IPS-20b (cell line): ENCODE measurements around the gene C11orf52.

Experiments used
- H3K27ac ChIP-seq: one replicate; pipeline ENCODE4 v1.5.1; 2013; ENCODE audit warnings: low read length
- H3K27me3 ChIP-seq: 2 replicates; pipeline ENCODE4 v1.6.1; 2013; ENCODE audit warnings: mild to moderate bottlenecking, low read length, inconsistent platforms; ENCODE audit not compliant: insufficient read depth
- H3K36me3 ChIP-seq: 2 replicates; pipeline ENCODE4 v1.6.1; 2013; ENCODE audit warnings: low read depth, mild to moderate bottlenecking, inconsistent platforms, low read length, moderate library complexity; ENCODE audit not compliant: insufficient read depth
- H3K4me1 ChIP-seq: 2 replicates; pipeline ENCODE4 v1.6.1; 2013; ENCODE audit warnings: mild to moderate bottlenecking, control low read depth, inconsistent platforms, low read length, moderate library complexity; ENCODE audit not compliant: insufficient read depth
- H3K4me3 ChIP-seq: 2 replicates; pipeline ENCODE4 v1.5.1; 2013; ENCODE audit warnings: mild to moderate bottlenecking, low read length, inconsistent platforms
- H3K9ac ChIP-seq: 2 replicates; pipeline ENCODE4 v1.6.1; 2013; ENCODE audit warnings: low read depth, mild to moderate bottlenecking, inconsistent platforms, low read length, moderate library complexity
- H3K9me3 ChIP-seq: 2 replicates; pipeline ENCODE4 v1.6.1; 2013; ENCODE audit warnings: mild to moderate bottlenecking, low read depth, low read length, inconsistent platforms; ENCODE audit not compliant: insufficient read depth

Gene C11orf52

DNA sequence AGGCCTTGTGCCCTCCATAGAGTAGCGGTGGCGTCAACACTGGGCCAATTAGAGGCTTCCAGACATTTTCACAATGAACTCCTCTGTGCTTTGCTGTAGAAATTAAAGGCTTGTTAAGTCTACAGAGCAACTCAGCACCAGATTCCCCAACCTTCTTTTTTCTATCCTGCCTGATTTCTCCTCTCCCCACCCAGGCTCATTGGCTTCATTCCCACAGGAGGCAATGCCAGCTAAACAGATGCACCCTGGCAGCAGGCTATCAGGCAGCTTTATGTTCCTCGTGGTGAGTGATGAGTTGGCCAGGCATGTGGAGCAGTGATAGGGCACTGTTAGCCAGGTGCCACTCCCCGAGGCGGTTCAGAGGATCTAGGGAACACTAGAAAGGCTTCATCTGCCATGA is 23.2 kb downstream of the C11orf52 start:
- H3K27me3 ChIP-seq, result no peaks in the 10 kb centered on the region
- H3K4me1 ChIP-seq, result peaks cover 17% of the 10 kb centered on the region; the same call in 1 of the 2 replicates
- no peak overlapping the region for H3K27ac ChIP-seq
- no peak overlapping the region for H3K4me3 ChIP-seq
- no peaks in the 10 kb centered on the region for H3K9me3 ChIP-seq
- H3K9ac ChIP-seq, result no peak overlapping the region
- no peaks in the 10 kb centered on the region for H3K36me3 ChIP-seq

DNA sequence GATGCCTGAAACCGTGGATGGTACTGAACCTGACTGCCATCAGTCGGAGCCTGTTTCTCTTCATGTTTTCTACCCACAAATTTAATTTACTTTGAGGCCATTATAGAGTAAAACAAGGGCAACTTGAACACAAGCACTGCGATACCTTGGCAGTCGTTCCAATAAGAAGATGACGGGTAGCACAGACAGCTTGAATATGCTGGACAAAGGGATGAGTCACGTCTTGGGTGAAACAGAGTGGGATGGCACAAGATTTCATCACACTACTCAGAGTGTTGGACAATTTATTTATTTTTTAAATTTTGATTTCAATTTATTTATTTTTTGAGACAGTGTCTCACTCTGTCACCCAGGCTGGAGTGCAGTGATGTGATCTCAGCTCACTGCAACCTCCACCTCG is 24.1 kb downstream of the C11orf52 start:
- no peak overlapping the region for H3K4me3 ChIP-seq
- no peak overlapping the region for H3K27ac ChIP-seq
- peaks cover 13% of the 10 kb centered on the region; the same call in 1 of the 2 replicates for H3K4me1 ChIP-seq
- H3K36me3 ChIP-seq, result no peaks in the 10 kb centered on the region
- H3K9ac ChIP-seq, result no peak overlapping the region
- H3K27me3 ChIP-seq, result no peaks in the 10 kb centered on the region
- no peaks in the 10 kb centered on the region for H3K9me3 ChIP-seq

- Histone ChIP-seq H3K27me3 (no peaks in the 10 kb centered on the region), H3K36me3 (no peaks in the 10 kb centered on the region), H3K27ac (no peak overlapping the region), H3K4me1 (peaks cover 4% of the 10 kb centered on the region; the same call in 1 of the 2 replicates), H3K9ac (no peak overlapping the region), H3K4me3 (no peak overlapping the region), H3K9me3 (no peaks in the 10 kb centered on the region)
Measured at GRCh38 chr11:111944139-111944538, 25.4 kb downstream of the C11orf52 start.

- Histone ChIP-seq H3K27ac (no peak overlapping the region), H3K36me3 (no peaks in the 10 kb centered on the region), H3K4me3 (no peak overlapping the region), H3K9me3 (no peaks in the 10 kb centered on the region), H3K4me1 (peaks cover 3% of the 10 kb centered on the region; the same call in 1 of the 2 replicates), H3K9ac (no peak overlapping the region), H3K27me3 (no peaks in the 10 kb centered on the region)
Measured at GRCh38 chr11:111944651-111945051, 25.9 kb downstream of the C11orf52 start.

DNA sequence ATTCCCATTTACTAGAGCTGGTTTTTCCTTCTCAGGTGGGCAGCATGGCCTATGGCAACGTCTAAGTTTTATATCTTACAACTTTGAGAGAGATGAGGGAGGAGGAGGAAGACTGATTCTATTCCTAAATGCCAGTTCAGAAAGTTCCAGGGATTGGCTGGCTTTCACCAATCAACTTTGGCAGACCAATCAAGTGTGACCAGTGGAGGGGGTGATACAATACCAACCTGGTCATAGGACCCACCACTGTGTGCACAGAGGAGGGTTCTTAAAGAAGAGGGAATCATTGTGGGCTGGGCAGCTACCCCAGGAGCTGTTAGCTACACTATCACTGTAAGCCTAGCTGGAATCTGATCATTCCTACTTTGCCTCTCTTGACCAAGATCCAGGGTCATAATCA is 26.5 kb downstream of the C11orf52 start:
- H3K9me3 ChIP-seq, result no peaks in the 10 kb centered on the region
- H3K27ac ChIP-seq, result no peak overlapping the region
- H3K36me3 ChIP-seq, result no peaks in the 10 kb centered on the region
- H3K4me3 ChIP-seq, result no peak overlapping the region
- H3K27me3 ChIP-seq, result no peaks in the 10 kb centered on the region
- H3K4me1 ChIP-seq, result peaks cover 3% of the 10 kb centered on the region; the same call in 1 of the 2 replicates
- H3K9ac ChIP-seq, result no peak overlapping the region

DNA sequence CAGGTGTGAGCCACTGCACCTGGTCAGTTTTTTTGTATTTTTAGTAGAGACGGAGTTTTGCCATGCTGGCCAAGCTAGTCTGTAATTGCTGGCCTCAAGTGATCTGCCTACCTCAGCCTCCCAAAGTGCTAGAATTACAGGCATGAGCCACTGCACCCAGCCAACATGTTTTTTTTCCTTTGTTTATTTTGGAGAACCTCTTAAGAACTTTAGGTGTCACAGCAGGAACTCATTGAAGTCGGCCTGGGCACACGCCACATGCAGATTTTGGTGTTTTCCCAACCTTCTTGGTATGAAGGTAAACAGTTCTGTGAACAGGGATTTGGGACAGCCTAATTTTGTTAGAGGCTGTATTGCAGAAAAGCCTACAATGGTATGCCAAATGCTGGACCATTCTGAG is 27.8 kb downstream of the C11orf52 start:
- Histone ChIP-seq H3K36me3 (no peaks in the 10 kb centered on the region), H3K9ac (no peak overlapping the region), H3K4me3 (no peak overlapping the region), H3K27me3 (no peaks in the 10 kb centered on the region), H3K27ac (no peak overlapping the region), H3K9me3 (no peaks in the 10 kb centered on the region), H3K4me1 (peaks cover 3% of the 10 kb centered on the region; the same call in 1 of the 2 replicates)

- no peaks in the 10 kb centered on the region for H3K36me3 ChIP-seq
Measured at GRCh38 chr11:111947143-111947542, 28.4 kb downstream of the C11orf52 start.

DNA sequence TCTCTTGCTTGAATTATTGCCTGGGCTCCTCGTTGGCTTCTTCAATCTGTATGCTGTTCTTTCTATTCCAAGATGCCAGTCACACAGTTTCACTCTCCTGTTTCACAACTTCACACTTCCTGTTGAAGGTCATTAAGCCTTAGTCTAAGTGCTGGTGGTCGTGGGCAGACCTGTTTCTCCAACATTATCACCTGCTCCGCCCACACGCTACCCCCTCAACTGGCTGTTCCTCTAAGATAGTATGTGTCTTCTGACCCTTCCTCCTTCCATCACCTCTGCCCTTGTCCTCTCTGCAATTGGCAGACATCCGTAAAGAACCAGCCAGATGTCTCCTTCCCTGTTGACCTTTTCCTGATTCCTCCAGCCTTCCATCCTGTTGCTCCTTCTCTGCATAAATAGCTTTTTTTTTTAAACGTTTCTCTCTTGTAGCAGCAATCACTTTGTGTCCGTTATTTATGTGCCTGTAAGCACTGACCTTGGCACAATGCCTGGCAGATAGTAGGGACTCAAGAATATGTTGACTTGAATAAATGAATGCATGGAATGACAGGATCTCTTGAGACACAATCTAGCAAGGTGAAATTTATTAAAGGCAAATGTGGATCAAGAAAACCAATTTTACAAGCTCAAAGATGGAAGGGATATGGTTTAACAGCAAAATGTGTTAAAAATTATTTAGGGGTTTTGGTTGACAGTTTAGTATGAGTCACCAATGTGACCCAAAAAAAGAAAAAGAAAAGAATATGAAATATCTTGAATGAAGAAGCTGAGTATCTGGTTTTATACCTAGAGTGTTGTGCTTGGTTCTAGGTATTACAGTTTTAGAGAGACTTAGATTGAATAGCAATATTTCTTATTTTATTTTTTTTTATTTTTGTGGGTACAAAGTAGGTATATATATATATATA is 31.1 kb downstream of the C11orf52 start:
- H3K4me3 ChIP-seq, result no peak overlapping the region
- H3K27me3 ChIP-seq, result no peaks in the 10 kb centered on the region
- no peaks in the 10 kb centered on the region for H3K4me1 ChIP-seq
- H3K36me3 ChIP-seq, result no peaks in the 10 kb centered on the region
- H3K9me3 ChIP-seq, result no peaks in the 10 kb centered on the region
- no peak overlapping the region for H3K9ac ChIP-seq
- no peak overlapping the region for H3K27ac ChIP-seq

More at GRCh38 chr11:111947143-111947542, 28.4 kb downstream of the C11orf52 start:
- Histone ChIP-seq H3K9me3 (no peaks in the 10 kb centered on the region), H3K9ac (no peak overlapping the region), H3K27me3 (no peaks in the 10 kb centered on the region), H3K4me3 (no peak overlapping the region), H3K27ac (no peak overlapping the region), H3K4me1 (peaks cover 3% of the 10 kb centered on the region; the same call in 1 of the 2 replicates)

- Histone ChIP-seq H3K27me3 (no peaks in the 10 kb centered on the region), H3K27ac (no peak overlapping the region), H3K4me1 (no peaks in the 10 kb centered on the region), H3K4me3 (no peak overlapping the region), H3K9ac (no peak overlapping the region), H3K9me3 (no peaks in the 10 kb centered on the region), H3K36me3 (no peaks in the 10 kb centered on the region)
Measured at GRCh38 chr11:111951565-111951964, 32.9 kb downstream of the C11orf52 start.

DNA sequence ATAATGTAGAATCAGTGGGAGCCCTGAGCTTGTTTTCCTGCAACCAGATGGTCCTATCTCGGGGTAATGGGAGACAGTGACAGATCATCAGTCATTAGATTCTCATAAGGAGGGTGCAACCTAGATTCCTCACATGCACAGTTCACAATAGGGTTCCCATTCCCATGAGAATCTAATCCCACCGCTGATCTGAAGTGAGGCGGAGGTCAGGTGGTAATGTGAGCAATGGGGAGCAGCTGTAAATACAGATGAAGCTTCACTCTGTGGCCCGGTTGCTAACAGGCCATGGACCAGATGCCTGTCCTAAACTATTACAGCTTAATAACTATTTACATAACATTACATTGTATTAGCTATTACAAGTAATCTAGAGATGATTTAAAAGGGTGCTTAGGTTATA is 35.4 kb downstream of the C11orf52 start:
- Histone ChIP-seq H3K27me3 (no peaks in the 10 kb centered on the region), H3K4me1 (no peaks in the 10 kb centered on the region), H3K27ac (no peak overlapping the region), H3K4me3 (no peak overlapping the region), H3K9ac (no peak overlapping the region), H3K36me3 (0 out of 2 replicates have a peak, but pooled peaks cover 8% of the 10 kb centered on the region), H3K9me3 (no peaks in the 10 kb centered on the region; the same call in 1 of the 2 replicates)

DNA sequence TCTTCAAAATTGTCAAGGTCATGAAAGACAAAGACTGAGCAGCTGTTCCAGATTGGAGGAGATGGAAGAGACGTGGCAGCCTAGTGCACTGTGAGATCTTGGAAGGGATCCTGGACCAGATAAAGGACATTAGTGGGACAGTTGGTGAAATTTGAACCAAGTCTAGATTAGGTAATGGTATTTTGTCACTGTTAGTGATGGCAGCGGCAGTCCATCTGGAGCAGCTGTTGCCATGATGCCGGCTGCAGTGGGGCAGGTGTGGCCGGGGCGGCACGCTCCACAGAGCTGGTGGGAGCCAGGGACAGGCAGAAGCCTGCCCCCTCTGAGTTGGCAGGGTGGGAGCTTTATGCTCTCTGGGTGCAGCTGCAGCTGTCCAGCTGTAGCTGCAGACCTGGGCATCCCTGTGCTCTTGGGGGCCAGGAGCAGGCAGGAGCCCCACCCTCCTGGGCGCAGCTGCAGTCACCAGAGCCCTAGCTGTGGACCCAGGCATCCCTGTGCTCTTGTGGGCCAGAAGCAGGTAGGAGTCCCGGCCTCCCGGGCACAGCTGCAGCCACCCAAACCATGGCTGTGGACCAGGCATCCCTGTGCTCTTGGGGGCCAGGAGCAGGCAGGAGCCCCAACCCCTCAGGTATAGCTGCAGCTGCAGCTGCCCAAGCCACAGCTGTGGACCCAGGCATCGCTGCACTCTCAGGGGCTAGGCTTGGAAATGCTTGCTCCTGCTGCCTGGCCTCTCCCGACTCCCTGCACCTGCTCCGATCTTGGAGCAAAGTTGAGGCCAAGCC is 39.1 kb downstream of the C11orf52 start:
- Histone ChIP-seq H3K27ac (no peak overlapping the region), H3K9ac (no peak overlapping the region), H3K9me3 (no peaks in the 10 kb centered on the region; the same call in 1 of the 2 replicates), H3K27me3 (no peaks in the 10 kb centered on the region), H3K36me3 (0 out of 2 replicates have a peak, but pooled peaks cover 10% of the 10 kb centered on the region), H3K4me1 (peaks cover 9% of the 10 kb centered on the region), H3K4me3 (no peak overlapping the region)
